Right lobe of liver (tissue), 6 donors: ENCODE data around the gene ANKRD63. TPM values are rescaled to one million over a fixed set of nuclear protein-coding genes. Genes with fewer than 3 reads are reported as not detected.

Experiments
- ATAC-seq, 4 donors: fragments of 200-7000 bp; cut with Tn5 transposase; one replicate each; pipeline ENCODE4 v1.9.1; 2020; ENCODE audit warnings: mild to moderate bottlenecking in 4 of 4, moderate library complexity in 4 of 4
- DNase-seq, 3 donors: peaks; one replicate each; pipeline ENCODE4 v3.0.0-alpha.2; 2020
- H3K27ac ChIP-seq, 3 donors: fragments of 200-600 bp; one replicate each; pipeline ENCODE4 v1.8.0; 2022
- H3K27me3 ChIP-seq, 2 donors: fragments of 200-600 bp; one replicate each; pipeline ENCODE4 v1.8.0; 2022
- H3K36me3 ChIP-seq, 4 donors: fragments of 200-600 bp; sonication (generic) in 1 of 4; one replicate each; pipeline versions ENCODE4 v1.5.1 to v1.8.0; 2017 to 2022; ENCODE audit warnings: control low read depth in 1 of 4
- H3K4me1 ChIP-seq, 4 donors: fragments of 200-600 bp; sonication (generic) in 1 of 4; one replicate each; pipeline versions ENCODE4 v1.5.1 to v1.8.0; 2017 to 2022; ENCODE audit warnings: control low read depth in 1 of 4
- H3K4me3 ChIP-seq, 3 donors: fragments of 200-600 bp; one replicate each; pipeline ENCODE4 v1.8.0; 2022
- H3K9me3 ChIP-seq, 4 donors: fragments of 200-600 bp; sonication (generic) in 1 of 4; one replicate each; pipeline versions ENCODE4 v1.5.1 to v1.8.0; 2017 to 2022; ENCODE audit warnings: control low read depth in 1 of 4
- CTCF ChIP-seq, 4 donors: fragments of 200-600 bp in 3 of 4; fragments of 450-650 bp in 1 of 4; IDR thresholded peaks; one replicate each; pipeline versions ENCODE4 v1.5.1 to v1.8.0; 2016 to 2022; ENCODE audit warnings: antibody characterized with exemption in 4 of 4, mild to moderate bottlenecking in 2 of 4
- POLR2A ChIP-seq: fragments of 450-650 bp; IDR thresholded peaks from one replicate; pipeline ENCODE4 v1.6.1; 2017; ENCODE audit warnings: antibody characterized with exemption, mild to moderate bottlenecking
- WGBS: methylation state at CpG from one replicate; pipeline ENCODE4 v1.1.6; 2018; ENCODE audit warnings: low coverage, low lambda C conversion rate; ENCODE audit not compliant: insufficient coverage; ENCODE audit errors: missing lambda C conversion rate; 5-methylcytosine and 5-hydroxymethylcytosine counted together
- intact Hi-C, 2 donors: fragments of 100-400 bp; cut with DNase I; formaldehyde crosslinking; loops; one replicate each; pipeline versions ENCODE4 v1.11.2 to v1.14.1; 2022
- total RNA-seq, 6 experiments: library from RNA; depleted of rRNA in 2 of 6; stranded (reverse); fragments of >200 nt in 2 of 6; fragmentation: NEBNext Ultra II Directional in 3 of 6; extraction: Animal tissue kit (Norgen Biotek cat#: 25700) in 3 of 6; gene quantifications; one replicate each; pipeline versions ENCODE4 v1.1.0 to v1.2.4, GENCODE V29; 2016 to 2023
- donor health status: DM: no; HTN: yes; CAD: no.
- donor health status: DM: no; HTN: no; CAD: no.
- donor health status: DM: no; HTN: no; CAD: no.
- donor health status: DM: no; HTN: yes; CAD: no.
- donor health status: DM: no; HTN: yes; CAD: no.

ANKRD63 gene
- total RNA-seq, 6 experiments from 2014 or later: 0.24 TPM; not detected in 5

- TF ChIP-seq CTCF (IDR thresholded peaks at IDR 0.05) (no peak), POLR2A (no peak)
- Histone ChIP-seq H3K9me3 (no peaks in the 10 kb centered on the region), H3K36me3 (no peaks in the 10 kb centered on the region), H3K27ac (no peak overlapping the region), H3K4me3 (no peak overlapping the region), H3K4me1 (no peaks in the 10 kb centered on the region), H3K27me3 (no peaks in the 10 kb centered on the region)
- 70% methylated on average over 2 of the region's 20 CpGs for WGBS
- ATAC-seq (no peak), DNase-seq (no peak)
- intact Hi-C loops: no loop called here
Observed at GRCh38 chr15:40265875-40266274, 17.0 kb downstream of the ANKRD63 start.

GRCh38 chr15:40265355-40265754 lies 17.5 kb downstream of the ANKRD63 start:
- no peaks in the 10 kb centered on the region for H3K27me3 ChIP-seq
- no peaks in the 10 kb centered on the region for H3K36me3 ChIP-seq
- ATAC-seq (no peak), DNase-seq (no peak)
- H3K27ac ChIP-seq: no peak overlapping the region
- TF ChIP-seq POLR2A (no peak), CTCF (IDR thresholded peaks at IDR 0.05) (no peak)
- 80% methylated on average over 3 of the region's 10 CpGs for WGBS
- no peaks in the 10 kb centered on the region for H3K4me1 ChIP-seq
- intact Hi-C loops: no loop called here
- no peak overlapping the region for H3K4me3 ChIP-seq
- no peaks in the 10 kb centered on the region for H3K9me3 ChIP-seq

- WGBS: 45% methylated on average over 4 of the region's 16 CpGs
- TF ChIP-seq POLR2A (no peak), CTCF (IDR thresholded peaks at IDR 0.05) (no peak)
- H3K4me3 ChIP-seq: no peak overlapping the region
- DNase-seq (no peak), ATAC-seq (no peak)
- no peak overlapping the region for H3K27ac ChIP-seq
- H3K27me3 ChIP-seq: no peaks in the 10 kb centered on the region
- H3K4me1 ChIP-seq: no peaks in the 10 kb centered on the region
- H3K9me3 ChIP-seq: no peaks in the 10 kb centered on the region
- H3K36me3 ChIP-seq: no peaks in the 10 kb centered on the region
- intact Hi-C loops: no loop called here
Observed at GRCh38 chr15:40264321-40265153, 18.3 kb downstream of the ANKRD63 start.

GRCh38 chr15:40263024-40263754 lies 19.7 kb downstream of the ANKRD63 start:
- Histone ChIP-seq H3K4me1 (no peaks in the 10 kb centered on the region), H3K27ac (no peak overlapping the region), H3K4me3 (no peak overlapping the region), H3K36me3 (no peaks in the 10 kb centered on the region), H3K27me3 (no peaks in the 10 kb centered on the region), H3K9me3 (no peaks in the 10 kb centered on the region)
- no peak for DNase-seq
- TF ChIP-seq CTCF (IDR thresholded peaks at IDR 0.05) (no peak), POLR2A (no peak)
- intact Hi-C loops: no loop called here
- WGBS: 100% methylated on average over 2 of the region's 12 CpGs
- no peak for ATAC-seq
